ENCODE results near the gene NECAB2. TPM values are rescaled to one million over a fixed set of nuclear protein-coding genes. Genes with fewer than 3 reads are reported as not detected.

Gene NECAB2
- total and polyA plus RNA-seq, 2 experiments from 2014 or later = 1.6 to 5.1 TPM

GRCh38 chr16:83973077-83973476, 5.0 kb downstream of the NECAB2 start:
- Histone ChIP-seq H3K79me2 (replicated peaks; ENCODE audit: insufficient read depth) (no peaks in the 10 kb centered on the region), H3K4me2 (no peak overlapping the region), H4K20me1 (replicated peaks; ENCODE audit: insufficient read depth) (no peaks in the 10 kb centered on the region), H3K27me3 (ENCODE audit: insufficient read depth) (peaks cover 13% of the 10 kb centered on the region), H3K9me2 (ENCODE audit: insufficient read depth) (no peaks in the 10 kb centered on the region), H2AFZ (no peak overlapping the region), H3K27ac (ENCODE audit: low read depth) (no peak overlapping the region), H3K4me1 (ENCODE audit: insufficient read depth) (no peaks in the 10 kb centered on the region; the same call in 1 of the 2 replicates), H3K4me3 (no peak overlapping the region), H3F3A (replicated peaks; ENCODE audit: low read depth) (no peaks in the 10 kb centered on the region), H3K36me3 (ENCODE audit: insufficient read depth) (no peaks in the 10 kb centered on the region)
- H3K36me3 Mint-ChIP-seq (ENCODE audit: low read depth) = peaks cover 5% of the 10 kb centered on the region
- H3K4me1 Mint-ChIP-seq = peaks cover 7% of the 10 kb centered on the region; the same call in 2 of the 3 replicates
- ATAC-seq (no peak), DNase-seq (ENCODE audit: low spot score) (no peak)
- H3K9me3 Mint-ChIP-seq = peaks cover 7% of the 10 kb centered on the region
- peaks cover 18% of the 10 kb centered on the region for H3K27me3 Mint-ChIP-seq (ENCODE audit: insufficient read depth, low read depth, poor library complexity)
- no peak overlapping the region for H3K27ac Mint-ChIP-seq
- TF ChIP-seq POLR2AphosphoS5 (IDR thresholded peaks at IDR 0.05; ENCODE audit: low read depth) (no peak), ZNF114 (CRISPR knock-in tag; IDR thresholded peaks at IDR 0.05) (no peak), REST (IDR thresholded peaks at IDR 0.05; ENCODE audit: unreplicated experiment) (no peak), STAT1 (IDR thresholded peaks at IDR 0.05; ENCODE audit: unreplicated experiment) (no peak), ETS1 (IDR thresholded peaks at IDR 0.05) (no peak), CREB1 (CRISPR knock-in tag; IDR thresholded peaks at IDR 0.05; ENCODE audit: low read depth) (no peak), ZNF462 (CRISPR knock-in tag; IDR thresholded peaks at IDR 0.05) (no peak), EZH2phosphoT487 (IDR thresholded peaks at IDR 0.05; ENCODE audit: unreplicated experiment) (no peak), ZNF331 (CRISPR knock-in tag; IDR thresholded peaks at IDR 0.05; ENCODE audit: low read depth) (no peak), JUNB (IDR thresholded peaks at IDR 0.05; ENCODE audit: unreplicated experiment) (no peak), NANOG (IDR thresholded peaks at IDR 0.05; ENCODE audit: borderline replicate concordance) (no peak), EZH2 (IDR thresholded peaks at IDR 0.05; ENCODE audit: low read depth, unreplicated experiment) (no peak)
- TF ChIP-seq, protein P1, sequence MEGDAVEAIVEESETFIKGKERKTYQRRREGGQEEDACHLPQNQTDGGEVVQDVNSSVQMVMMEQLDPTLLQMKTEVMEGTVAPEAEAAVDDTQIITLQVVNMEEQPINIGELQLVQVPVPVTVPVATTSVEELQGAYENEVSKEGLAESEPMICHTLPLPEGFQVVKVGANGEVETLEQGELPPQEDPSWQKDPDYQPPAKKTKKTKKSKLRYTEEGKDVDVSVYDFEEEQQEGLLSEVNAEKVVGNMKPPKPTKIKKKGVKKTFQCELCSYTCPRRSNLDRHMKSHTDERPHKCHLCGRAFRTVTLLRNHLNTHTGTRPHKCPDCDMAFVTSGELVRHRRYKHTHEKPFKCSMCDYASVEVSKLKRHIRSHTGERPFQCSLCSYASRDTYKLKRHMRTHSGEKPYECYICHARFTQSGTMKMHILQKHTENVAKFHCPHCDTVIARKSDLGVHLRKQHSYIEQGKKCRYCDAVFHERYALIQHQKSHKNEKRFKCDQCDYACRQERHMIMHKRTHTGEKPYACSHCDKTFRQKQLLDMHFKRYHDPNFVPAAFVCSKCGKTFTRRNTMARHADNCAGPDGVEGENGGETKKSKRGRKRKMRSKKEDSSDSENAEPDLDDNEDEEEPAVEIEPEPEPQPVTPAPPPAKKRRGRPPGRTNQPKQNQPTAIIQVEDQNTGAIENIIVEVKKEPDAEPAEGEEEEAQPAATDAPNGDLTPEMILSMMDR (conservative IDR thresholded peaks at IDR 0.05; ENCODE audit: low read depth in 2 of 2) = no peak
- H3K4me3 Mint-ChIP-seq = no peak overlapping the region

All from GM23338 (cell line).